OCI-M2 (cell line): ENCODE measurements around the gene CCDC200.
"Not testable (repeated sequence)": the region's sequence is repeated elsewhere in the genome, so short reads cannot be mapped to it uniquely, and the experiment has no call there.

Experiments used
- DNase-seq: peaks from one replicate; lab custom pipeline; 2025; ENCODE audit not compliant: unreplicated experiment; lab: John Stamatoyannopoulos, UW

CCDC200 gene

DNA sequence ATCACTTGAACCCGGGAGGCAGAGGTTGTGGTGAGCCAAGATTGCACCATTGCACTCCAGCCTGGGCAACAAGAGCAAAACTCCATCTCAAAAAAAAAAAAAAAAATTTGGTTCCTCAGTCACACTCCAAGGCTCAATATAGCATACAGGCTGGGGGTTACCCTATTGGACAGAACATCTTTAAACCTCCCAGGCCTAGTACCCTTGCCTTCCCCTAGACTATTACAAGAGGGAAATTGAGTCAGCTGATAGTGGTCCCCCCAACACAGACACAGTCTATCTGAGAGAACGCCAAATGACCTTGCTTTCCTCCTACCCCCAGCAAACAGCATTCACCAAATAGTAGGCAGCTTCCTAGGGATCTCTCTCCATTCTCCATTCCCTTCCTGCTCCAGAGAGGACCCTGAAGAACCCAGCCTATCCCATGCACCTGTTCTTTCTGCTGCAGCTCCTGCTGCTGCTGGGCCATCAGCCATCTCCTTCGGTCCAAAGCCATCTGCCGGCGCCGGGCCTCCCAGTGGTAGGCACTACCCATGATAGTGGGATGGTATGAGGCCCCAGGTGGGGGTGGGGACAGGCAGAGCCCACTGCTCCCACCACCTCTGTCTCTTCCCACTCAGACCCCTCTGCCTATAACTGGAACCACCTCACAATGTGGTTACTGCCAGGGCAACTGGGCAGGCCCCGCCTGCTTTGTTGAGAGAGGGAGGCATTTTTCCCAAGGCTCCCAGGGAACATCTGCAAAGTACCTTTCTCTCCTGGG lies at the start of gene CCDC200:
Gene CCDC200 (minus strand): TSS at position 604 of the 763 bp plus-strand sequence. CDS start 69 bp downstream, at position 535.
- not testable (repeated sequence) for DNase-seq

DNA sequence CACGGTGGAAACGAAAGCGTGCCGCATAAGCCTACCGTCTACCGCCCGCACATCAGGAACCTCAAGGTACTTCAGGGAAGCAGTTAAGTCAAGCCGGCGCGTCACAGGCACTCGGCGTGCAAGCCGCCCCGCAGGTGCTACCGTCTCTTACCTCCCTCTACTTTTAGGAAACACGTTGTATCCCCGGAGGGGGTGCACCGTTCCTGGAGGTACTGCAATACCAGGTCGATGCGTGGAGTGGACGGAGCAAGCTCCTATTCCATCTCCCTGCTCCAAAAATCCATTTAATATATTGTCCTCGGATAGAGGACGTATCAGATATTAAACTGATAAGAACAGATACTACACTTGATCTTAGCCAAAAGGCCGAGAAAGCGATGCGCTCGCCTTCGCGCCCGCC lies 44.5 kb upstream of the CCDC200 start:
- DNase-seq, result not testable (repeated sequence)

DNA sequence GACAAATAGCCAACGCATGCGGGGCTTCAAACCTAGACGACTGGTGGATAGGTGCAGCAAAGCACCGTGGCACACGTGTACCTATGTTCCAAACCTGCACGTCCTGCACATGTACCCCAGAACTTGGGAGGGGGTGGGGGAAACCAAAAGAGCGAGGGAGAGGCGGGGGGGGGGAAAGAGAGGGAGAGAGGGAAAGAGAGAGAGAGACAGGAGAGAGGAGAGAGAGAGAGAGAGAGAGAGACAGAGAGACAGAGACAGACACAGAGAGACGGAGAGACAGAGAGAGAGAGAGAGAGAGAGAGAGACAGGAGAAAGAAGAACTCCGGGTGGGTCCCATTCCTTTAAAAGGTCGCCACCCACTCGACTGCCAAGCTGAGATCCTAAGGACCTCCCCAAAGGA lies 44.1 kb upstream of the CCDC200 start:
- not testable (repeated sequence) for DNase-seq

GRCh38 chr17:43270552-43271504 lies 42.4 kb upstream of the CCDC200 start:
- DNase-seq, result not testable (repeated sequence)

- not testable (repeated sequence) for DNase-seq
These were observed 18.0 kb upstream of the CCDC200 start for GRCh38 chr17:43246456-43246855.

DNA sequence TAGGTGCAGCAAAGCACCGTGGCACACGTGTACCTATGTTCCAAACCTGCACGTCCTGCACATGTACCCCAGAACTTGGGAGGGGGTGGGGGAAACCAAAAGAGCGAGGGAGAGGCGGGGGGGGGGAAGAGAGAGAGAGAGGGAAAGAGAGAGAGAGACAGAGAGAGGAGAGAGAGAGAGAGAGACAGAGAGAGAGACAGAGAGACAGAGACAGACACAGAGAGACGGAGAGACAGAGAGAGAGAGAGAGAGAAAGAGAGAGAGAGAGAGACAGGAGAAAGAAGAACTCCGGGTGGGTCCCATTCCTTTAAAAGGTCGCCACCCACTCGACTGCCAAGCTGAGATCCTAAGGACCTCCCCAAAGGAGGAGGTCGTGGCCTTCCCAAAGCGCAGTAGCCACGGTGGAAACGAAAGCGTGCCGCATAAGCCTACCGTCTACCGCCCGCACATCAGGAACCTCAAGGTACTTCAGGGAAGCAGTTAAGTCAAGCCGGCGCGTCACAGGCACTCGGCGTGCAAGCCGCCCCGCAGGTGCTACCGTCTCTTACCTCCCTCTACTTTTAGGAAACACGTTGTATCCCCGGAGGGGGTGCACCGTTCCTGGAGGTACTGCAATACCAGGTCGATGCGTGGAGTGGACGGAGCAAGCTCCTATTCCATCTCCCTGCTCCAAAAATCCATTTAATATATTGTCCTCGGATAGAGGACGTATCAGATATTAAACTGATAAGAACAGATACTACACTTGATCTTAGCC lies 12.4 kb upstream of the CCDC200 start:
- not testable (repeated sequence) for DNase-seq

GRCh38 chr17:43239597-43239996 lies 11.2 kb upstream of the CCDC200 start:
- DNase-seq, result not testable (repeated sequence)

- not testable (repeated sequence) for DNase-seq
These were observed 5.5 kb upstream of the CCDC200 start, which contains the start of gene RNU2-1 for GRCh38 chr17:43233877-43234276. RNU2-1 (minus strand) TSS chr17:43233977.

DNA sequence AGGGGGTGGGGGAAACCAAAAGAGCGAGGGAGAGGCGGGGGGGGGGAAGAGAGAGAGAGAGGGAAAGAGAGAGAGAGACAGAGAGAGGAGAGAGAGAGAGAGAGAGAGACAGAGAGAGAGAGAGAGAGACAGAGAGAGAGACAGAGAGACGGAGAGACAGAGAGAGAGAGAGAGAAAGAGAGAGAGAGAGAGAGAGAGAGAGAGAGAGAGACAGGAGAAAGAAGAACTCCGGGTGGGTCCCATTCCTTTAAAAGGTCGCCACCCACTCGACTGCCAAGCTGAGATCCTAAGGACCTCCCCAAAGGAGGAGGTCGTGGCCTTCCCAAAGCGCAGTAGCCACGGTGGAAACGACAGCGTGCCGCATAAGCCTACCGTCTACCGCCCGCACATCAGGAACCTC lies 4.8 kb upstream of the CCDC200 start:
- not testable (repeated sequence) for DNase-seq

GRCh38 chr17:43232021-43232699 lies 3.7 kb upstream of the CCDC200 start:
- DNase-seq, result not testable (repeated sequence)

- DNase-seq, result not testable (repeated sequence)
These were observed 3.0 kb upstream of the CCDC200 start for GRCh38 chr17:43231205-43232020.

DNA sequence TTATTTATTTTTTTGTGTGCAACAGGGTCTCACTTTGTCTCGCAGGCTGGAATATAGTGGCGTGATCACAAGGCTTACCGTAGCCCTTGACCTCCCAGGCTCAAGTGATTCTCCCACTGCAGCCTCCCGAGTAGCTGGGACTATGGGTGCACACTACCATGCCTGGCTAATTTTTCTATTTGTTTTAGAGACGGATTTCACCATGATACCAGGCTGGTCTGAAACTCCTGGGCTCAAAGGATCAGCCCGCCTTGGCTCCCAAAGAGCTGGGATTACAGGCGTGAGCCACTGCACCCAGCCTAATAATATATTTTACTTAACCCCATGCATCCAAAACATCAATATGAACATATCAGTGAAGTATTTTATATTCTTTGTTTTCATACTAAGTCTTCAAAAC lies 2.0 kb downstream of the CCDC200 start:
- no peak for DNase-seq

GRCh38 chr17:43224146-43224705 lies 4.2 kb downstream of the CCDC200 start:
- no peak for DNase-seq

- no peak for DNase-seq
These were observed 7.8 kb downstream of the CCDC200 start for GRCh38 chr17:43220511-43221125.

- DNase-seq, result no peak
These were observed 8.6 kb downstream of the CCDC200 start for GRCh38 chr17:43219746-43220380.

DNA sequence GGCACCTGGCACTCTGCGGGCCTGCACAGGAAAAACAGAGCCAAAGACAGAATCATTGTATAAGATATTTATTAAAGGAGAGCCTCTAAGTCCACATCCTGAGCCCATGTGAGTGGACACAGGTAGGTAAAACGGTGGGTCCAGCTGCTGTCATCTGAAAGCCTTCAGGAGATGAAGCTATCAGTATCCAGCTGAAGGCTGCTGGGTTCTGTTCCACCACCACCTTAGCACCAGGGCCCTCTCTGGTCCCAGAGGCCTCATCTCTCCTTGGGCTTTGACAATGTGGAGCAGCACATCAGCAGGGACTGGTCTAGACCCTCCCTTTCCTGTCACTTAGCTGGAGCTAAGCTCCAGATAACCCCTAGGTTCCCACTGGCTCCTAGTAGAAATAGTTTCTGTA lies 9.4 kb downstream of the CCDC200 start:
- DNase-seq, result no peak

DNA sequence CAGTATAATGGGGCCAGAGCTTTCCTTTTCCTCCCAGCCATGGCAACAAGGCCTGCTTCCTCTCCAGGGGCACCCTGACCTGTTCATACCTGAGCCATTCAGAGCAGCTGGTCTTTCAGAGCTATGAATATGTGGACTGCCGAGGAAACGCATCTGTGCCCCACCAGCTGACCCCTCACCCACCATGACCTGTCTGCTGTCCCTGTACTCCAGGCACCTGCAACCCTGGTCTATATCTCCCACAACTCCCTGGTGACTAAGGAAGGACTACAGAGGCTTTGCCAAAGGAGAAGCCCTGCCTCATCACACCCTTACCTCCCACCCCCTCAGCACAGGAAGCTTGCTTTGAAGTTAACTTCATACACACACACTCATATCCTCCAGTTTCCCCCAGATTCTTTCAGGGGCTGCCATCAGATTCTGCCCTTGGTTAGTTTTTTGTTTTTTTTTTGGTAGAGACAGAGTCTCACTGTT lies 10.8 kb downstream of the CCDC200 start:
- no peak for DNase-seq
